ENCODE results near the gene MYB.

GRCh38 chr6:135231469-135231844, 50.3 kb downstream of the MYB start:
- TF ChIP-seq POLR2A (IDR thresholded peaks at IDR 0.05) (no peak), CTCF (IDR thresholded peaks at IDR 0.05) (no peak)
